Measurements from ENCODE around the gene METTL16. TPM values are rescaled to one million over a fixed set of nuclear protein-coding genes. Genes with fewer than 3 reads are reported as not detected.

The METTL16 gene
- total RNA-seq, 8 experiments from 2014 or later: 15.1 to 31.5 (median 20.3) TPM

- in situ Hi-C loops (cut with MboI; ENCODE audit: low pct_unique_long_range_greater_than_20kb in 2 of 9, low sequenced_read_pairs in 9 of 9, unreplicated experiment in 9 of 9): no loop called here
- peaks cover 55 to 62% of the 10 kb centered on the region in 2 donors for H3K4me1 ChIP-seq (replicated peaks in 1 of 2)
- H3K27ac ChIP-seq: peak overlapping the region; percentile 97 to 98
- 42 to 59% methylated on average over 6 to 10 of the region's 53 CpGs; no CpG with 5 or more reads in 8 of the 10 experiments for WGBS, 10 experiments
- ATAC-seq (replicated peaks in 6 of 8): no peak
- H3K4me3 ChIP-seq: peak overlapping the region; percentile 48 to 61 (median 58)
Measured at GRCh38 chr17:2393954-2394749, 117.5 kb downstream of the METTL16 start.

GRCh38 chr17:2393174-2393953 lies 118.3 kb downstream of the METTL16 start:
- Histone ChIP-seq H3K27ac (peak overlapping the region; percentile 97 to 98), H3K4me3 (peak overlapping the region; percentile 48 to 61 (median 58)), H3K4me1 (replicated peaks in 1 of 2) (peaks cover 58 to 65% of the 10 kb centered on the region in 2 donors)
- in situ Hi-C loops (cut with MboI; ENCODE audit: low pct_unique_long_range_greater_than_20kb in 2 of 9, low sequenced_read_pairs in 9 of 9, unreplicated experiment in 9 of 9): no loop called here
- 0 to 40% (median 0%) methylated on average over 1 to 11 of the region's 99 CpGs; no CpG with 5 or more reads in 5 of the 10 experiments for WGBS, 10 experiments
- ATAC-seq (replicated peaks in 6 of 8): peak; percentile 5 to 34 (median 18)

- peaks cover 60 to 64% of the 10 kb centered on the region in 2 donors for H3K4me1 ChIP-seq (replicated peaks in 1 of 2)
- WGBS, 10 experiments: 0 to 17% (median 5%) methylated on average over 1 to 13 of the region's 83 CpGs; no CpG with 5 or more reads in 3 of the 10 experiments
- peak overlapping the region; percentile 48 to 61 (median 58) for H3K4me3 ChIP-seq
- in situ Hi-C loops (cut with MboI; ENCODE audit: low pct_unique_long_range_greater_than_20kb in 2 of 9, low sequenced_read_pairs in 9 of 9, unreplicated experiment in 9 of 9): no loop called here
- peak; percentile 25 to 69 (median 54) for ATAC-seq (replicated peaks in 6 of 8)
- peak overlapping the region; percentile 97 to 98 for H3K27ac ChIP-seq
Measured at GRCh38 chr17:2392252-2393173, 119.2 kb downstream of the METTL16 start.

- H3K27ac ChIP-seq: peak overlapping the region; percentile 51 to 76
- peak overlapping the region; percentile 48 to 61 (median 58) for H3K4me3 ChIP-seq
- peaks cover 53 to 58% of the 10 kb centered on the region in 2 donors for H3K4me1 ChIP-seq (replicated peaks in 1 of 2)
- WGBS, 10 experiments: 20 to 60% (median 52%) methylated on average over 1 to 15 of the region's 18 CpGs; no CpG with 5 or more reads in 3 of the 10 experiments
- no peak for ATAC-seq (replicated peaks in 6 of 8)
- in situ Hi-C loops (cut with MboI; ENCODE audit: low pct_unique_long_range_greater_than_20kb in 2 of 9, low sequenced_read_pairs in 9 of 9, unreplicated experiment in 9 of 9): no loop called here
Measured at GRCh38 chr17:2391597-2392251, 120.0 kb downstream of the METTL16 start.

GRCh38 chr17:2390199-2390836 lies 121.4 kb downstream of the METTL16 start:
- ATAC-seq (replicated peaks in 6 of 8): peak in 2 of 8 experiments; percentile 0 to 1
- H3K27ac ChIP-seq: no peak overlapping the region

GRCh38 chr17:2388683-2389055 lies 123.0 kb downstream of the METTL16 start:
- peak in 1 of 8 experiments; percentile 1 for ATAC-seq (replicated peaks in 6 of 8)
- H3K4me3 ChIP-seq: no peak overlapping the region
- in situ Hi-C loops (cut with MboI; ENCODE audit: low pct_unique_long_range_greater_than_20kb in 2 of 9, low sequenced_read_pairs in 9 of 9, unreplicated experiment in 9 of 9): no loop called here
- peak overlapping the region; percentile 14 to 26 for H3K27ac ChIP-seq
- 55 to 100% (median 80%) methylated on average over 1 to 8 of the region's 15 CpGs; no CpG with 5 or more reads in 4 of the 10 experiments for WGBS, 10 experiments
- H3K4me1 ChIP-seq (replicated peaks in 1 of 2): peaks cover 52 to 55% of the 10 kb centered on the region in 2 donors

More at GRCh38 chr17:2390199-2390836, 121.4 kb downstream of the METTL16 start:
- peaks cover 47 to 54% of the 10 kb centered on the region in 2 donors for H3K4me1 ChIP-seq (replicated peaks in 1 of 2)
- in situ Hi-C loops (cut with MboI; ENCODE audit: low pct_unique_long_range_greater_than_20kb in 2 of 9, low sequenced_read_pairs in 9 of 9, unreplicated experiment in 9 of 9): no loop called here
- WGBS, 10 experiments: 20 to 100% (median 87%) methylated on average over 1 to 8 of the region's 12 CpGs; no CpG with 5 or more reads in 2 of the 10 experiments
- H3K4me3 ChIP-seq: no peak overlapping the region

GRCh38 chr17:2388020-2388682 lies 123.5 kb downstream of the METTL16 start:
- WGBS, 10 experiments: 100% methylated on average over 1 to 3 of the region's 21 CpGs; no CpG with 5 or more reads in 7 of the 10 experiments
- peaks cover 52 to 56% of the 10 kb centered on the region in 2 donors for H3K4me1 ChIP-seq (replicated peaks in 1 of 2)
- in situ Hi-C loops (cut with MboI; ENCODE audit: low pct_unique_long_range_greater_than_20kb in 2 of 9, low sequenced_read_pairs in 9 of 9, unreplicated experiment in 9 of 9): no loop called here
- H3K27ac ChIP-seq: peak overlapping the region; percentile 17 to 26
- ATAC-seq (replicated peaks in 6 of 8): peak in 5 of 8 experiments; percentile 2 to 14 (median 5)
- H3K4me3 ChIP-seq: no peak overlapping the region

GRCh38 chr17:2387086-2388019 lies 124.3 kb downstream of the METTL16 start:
- in situ Hi-C loops (cut with MboI; ENCODE audit: low pct_unique_long_range_greater_than_20kb in 2 of 9, low sequenced_read_pairs in 9 of 9, unreplicated experiment in 9 of 9): no loop called here
- Histone ChIP-seq H3K27ac (no peak overlapping the region), H3K4me1 (replicated peaks in 1 of 2) (peaks cover 54 to 60% of the 10 kb centered on the region in 2 donors), H3K4me3 (no peak overlapping the region)
- ATAC-seq (replicated peaks in 6 of 8): no peak
- WGBS, 10 experiments: 96 to 100% methylated on average over 1 to 4 of the region's 41 CpGs; no CpG with 5 or more reads in 8 of the 10 experiments

- H3K4me3 ChIP-seq: no peak overlapping the region
- H3K27ac ChIP-seq: peak overlapping the region in 1 of 2 donors; percentile 72
- peaks cover 47 to 53% of the 10 kb centered on the region in 2 donors for H3K4me1 ChIP-seq (replicated peaks in 1 of 2)
- in situ Hi-C loops (cut with MboI; ENCODE audit: low pct_unique_long_range_greater_than_20kb in 2 of 9, low sequenced_read_pairs in 9 of 9, unreplicated experiment in 9 of 9): no loop called here
- WGBS, 10 experiments: 60 to 80% methylated on average over 1 to 4 of the region's 22 CpGs; no CpG with 5 or more reads in 8 of the 10 experiments
- no peak for ATAC-seq (replicated peaks in 6 of 8)
Measured at GRCh38 chr17:2386400-2387085, 125.1 kb downstream of the METTL16 start.

Data from motor neuron (in vitro differentiated cells).